ENCODE data around the gene PDPR.
A peak's percentile ranks its signal among the peaks of the same experiment; 100 is the strongest.
"Not testable (repeated sequence)": the region's sequence is repeated elsewhere in the genome, so short reads cannot be mapped to it uniquely, and the experiment has no call there.

The PDPR gene

DNA sequence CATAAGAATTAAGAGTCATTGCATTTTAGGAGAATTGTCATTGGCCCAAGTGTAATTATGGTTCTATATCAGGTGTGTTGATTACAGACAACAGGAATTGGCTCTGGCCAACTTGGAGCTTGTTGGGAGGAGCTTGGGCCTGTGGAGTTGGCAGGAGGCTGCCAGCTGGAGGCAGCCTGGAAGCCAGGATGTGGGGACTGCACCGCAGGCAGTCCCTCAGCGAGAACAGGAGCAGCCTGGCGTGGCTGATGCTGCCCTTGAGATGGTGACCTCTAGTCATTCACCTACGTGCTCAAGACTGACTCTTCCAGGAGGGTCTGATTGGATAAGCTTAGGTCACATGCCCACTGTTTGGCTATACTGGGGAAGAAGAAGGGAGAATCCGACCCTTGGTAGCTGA lies 13.6 kb downstream of the PDPR start:
- DNase-seq (ENCODE audit: low spot score) = not testable (repeated sequence)

GRCh38 chr16:70128844-70129243 lies 14.7 kb downstream of the PDPR start:
- DNase-seq (ENCODE audit: low spot score) = not testable (repeated sequence)

DNA sequence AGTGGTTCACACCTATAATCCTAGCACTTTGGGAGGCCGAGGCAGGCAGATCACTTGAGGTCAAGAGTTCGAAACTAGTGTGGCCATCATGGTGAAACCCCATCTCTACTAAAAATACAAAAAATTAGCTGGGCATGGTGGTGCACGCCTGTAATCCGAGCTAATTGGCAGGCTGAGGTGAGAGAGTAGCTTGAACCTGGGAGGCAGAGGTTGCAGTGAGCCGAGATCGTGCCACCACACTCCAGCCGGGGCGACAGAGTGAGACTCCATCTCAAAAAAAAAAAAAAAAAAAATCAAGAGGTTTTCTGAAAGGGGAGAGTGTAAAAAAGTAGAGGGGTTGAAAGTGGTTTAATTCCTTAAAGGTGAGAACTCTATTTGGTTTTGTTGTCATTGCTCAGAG lies 21.7 kb downstream of the PDPR start:
- DNase-seq (ENCODE audit: low spot score) = not testable (repeated sequence)

- not testable (repeated sequence) for DNase-seq (ENCODE audit: low spot score)
Measured at GRCh38 chr16:70136595-70136994, 22.5 kb downstream of the PDPR start.

DNA sequence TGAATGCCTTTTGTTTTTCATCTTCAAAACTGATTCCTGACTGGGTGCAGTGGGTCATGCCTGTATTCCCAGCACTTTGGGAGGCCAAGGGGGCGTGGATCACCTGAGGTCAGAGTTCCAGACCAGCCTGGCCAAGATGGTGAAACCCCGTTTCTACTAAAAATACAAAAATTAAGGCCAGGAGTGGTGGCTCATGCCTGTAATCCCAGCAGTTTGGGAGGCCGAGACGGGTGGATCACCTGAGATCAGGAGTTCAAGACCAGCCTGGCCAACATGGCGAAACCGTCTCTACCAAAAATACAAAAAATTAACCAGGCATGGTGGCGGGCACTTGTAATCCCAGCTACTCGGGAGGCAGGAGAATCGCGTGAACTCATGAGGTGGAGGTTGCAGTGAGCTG lies 28.6 kb downstream of the PDPR start:
- not testable (repeated sequence) for DNase-seq (ENCODE audit: low spot score)

DNA sequence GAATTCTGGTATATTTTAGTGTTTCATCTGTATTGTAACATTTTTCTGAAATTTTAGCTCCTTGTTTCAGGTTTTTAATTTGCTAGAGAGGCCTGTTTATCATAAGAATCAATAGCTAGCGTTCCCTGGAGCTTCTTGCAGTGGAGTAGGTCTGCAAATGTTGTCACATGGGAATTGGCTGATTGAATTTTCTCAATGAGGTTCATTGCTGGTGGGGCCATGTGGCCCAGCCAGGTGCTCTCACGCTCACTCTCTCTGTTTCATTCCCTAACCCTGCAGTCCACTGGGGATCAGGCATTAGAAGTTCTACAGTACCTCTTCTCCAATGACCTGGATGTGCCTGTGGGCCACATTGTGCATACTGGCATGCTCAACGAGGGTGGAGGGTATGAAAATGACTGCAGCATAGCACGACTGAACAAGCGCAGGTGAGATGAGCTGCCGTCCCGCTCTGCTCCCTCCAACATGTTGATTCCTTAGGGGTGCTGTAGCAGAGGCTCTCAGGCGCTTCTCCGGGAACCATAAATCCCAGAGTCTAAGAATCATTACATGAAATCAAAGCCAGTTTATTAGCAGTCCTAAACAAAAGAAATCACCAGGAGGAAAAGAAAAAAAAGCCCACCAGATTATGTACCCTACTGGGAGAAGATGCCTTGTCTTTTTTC lies 29.2 kb downstream of the PDPR start:
- DNase-seq (ENCODE audit: low spot score) = not testable (repeated sequence)

DNA sequence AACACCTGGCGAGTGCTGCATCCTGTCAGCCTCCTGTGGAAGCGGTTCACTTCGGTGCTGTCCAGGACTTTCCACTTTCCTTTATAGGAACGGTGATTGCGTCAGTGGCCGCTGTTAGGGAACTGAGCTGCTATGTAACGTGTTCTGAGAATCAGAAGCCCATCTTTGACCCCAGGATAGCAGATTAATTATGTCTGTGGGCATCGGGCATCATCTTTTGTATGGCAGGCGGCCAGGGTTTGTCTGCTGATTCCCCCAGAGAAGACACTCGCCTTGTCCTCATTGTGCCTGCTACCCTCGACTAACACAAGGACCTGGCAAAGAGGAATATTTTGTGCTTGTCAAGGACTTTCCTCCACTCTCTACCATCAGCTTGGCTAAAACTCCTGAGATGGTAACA lies 33.7 kb downstream of the PDPR start:
- DNase-seq (ENCODE audit: low spot score) = not testable (repeated sequence)

DNA sequence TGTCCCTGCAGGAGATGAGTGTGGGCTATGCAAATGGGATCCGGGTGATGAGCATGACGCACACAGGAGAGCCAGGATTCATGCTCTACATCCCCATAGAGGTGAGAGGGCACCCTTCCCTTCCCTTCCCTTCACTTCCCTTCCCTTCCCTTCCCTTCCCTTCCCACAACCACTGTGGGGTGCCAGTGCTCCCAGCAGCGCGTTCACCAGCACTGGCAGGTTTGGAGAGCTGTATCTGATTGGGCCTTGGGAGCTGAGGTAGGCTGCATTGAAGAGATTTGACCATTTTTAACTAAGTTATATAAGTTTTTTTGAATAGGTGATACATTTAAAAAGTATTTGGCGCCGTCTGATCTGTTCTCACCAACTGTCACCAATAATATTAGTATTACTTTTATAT lies 34.3 kb downstream of the PDPR start:
- DNase-seq (ENCODE audit: low spot score) = not testable (repeated sequence)

- DNase-seq (ENCODE audit: low spot score) = not testable (repeated sequence)
Measured at GRCh38 chr16:70149296-70149695, 35.2 kb downstream of the PDPR start.

- no peak for TF ChIP-seq CTCF (IDR thresholded peaks at IDR 0.05; ENCODE audit: extremely low read depth, missing control alignments)
- peak; percentile 4 for DNase-seq (ENCODE audit: low spot score)
Measured at GRCh38 chr16:70151391-70151790, 37.3 kb downstream of the PDPR start.

DNA sequence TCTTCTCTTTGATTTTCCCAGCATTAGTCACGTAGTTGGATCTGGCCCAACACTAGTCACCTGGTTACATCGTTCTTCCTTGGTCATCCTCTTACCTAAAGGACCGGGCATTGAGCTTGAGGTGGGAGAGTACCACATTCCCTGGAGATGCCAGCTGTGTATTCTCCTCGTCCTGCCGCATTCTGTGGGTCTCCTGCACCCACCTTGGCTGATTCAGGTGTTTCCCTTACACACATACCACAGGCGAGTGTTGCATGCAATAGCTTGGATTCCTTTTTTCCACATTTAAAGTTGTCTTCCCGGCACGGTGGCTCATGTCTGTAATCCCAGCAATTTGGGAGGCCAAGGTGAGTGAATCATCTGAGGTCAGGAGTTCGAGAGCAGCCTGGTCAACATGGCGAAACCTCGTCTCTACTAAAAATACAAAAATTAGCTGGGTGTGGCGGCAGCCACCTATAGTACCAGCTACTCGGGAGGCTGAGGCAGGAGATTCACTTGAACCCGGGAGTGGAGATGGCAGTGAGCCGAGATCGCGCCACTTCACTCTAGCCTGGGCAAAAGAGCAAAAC lies 37.9 kb downstream of the PDPR start:
- DNase-seq (ENCODE audit: low spot score) = peak; percentile 7
- no peak for TF ChIP-seq CTCF (IDR thresholded peaks at IDR 0.05; ENCODE audit: extremely low read depth, missing control alignments)

DNA sequence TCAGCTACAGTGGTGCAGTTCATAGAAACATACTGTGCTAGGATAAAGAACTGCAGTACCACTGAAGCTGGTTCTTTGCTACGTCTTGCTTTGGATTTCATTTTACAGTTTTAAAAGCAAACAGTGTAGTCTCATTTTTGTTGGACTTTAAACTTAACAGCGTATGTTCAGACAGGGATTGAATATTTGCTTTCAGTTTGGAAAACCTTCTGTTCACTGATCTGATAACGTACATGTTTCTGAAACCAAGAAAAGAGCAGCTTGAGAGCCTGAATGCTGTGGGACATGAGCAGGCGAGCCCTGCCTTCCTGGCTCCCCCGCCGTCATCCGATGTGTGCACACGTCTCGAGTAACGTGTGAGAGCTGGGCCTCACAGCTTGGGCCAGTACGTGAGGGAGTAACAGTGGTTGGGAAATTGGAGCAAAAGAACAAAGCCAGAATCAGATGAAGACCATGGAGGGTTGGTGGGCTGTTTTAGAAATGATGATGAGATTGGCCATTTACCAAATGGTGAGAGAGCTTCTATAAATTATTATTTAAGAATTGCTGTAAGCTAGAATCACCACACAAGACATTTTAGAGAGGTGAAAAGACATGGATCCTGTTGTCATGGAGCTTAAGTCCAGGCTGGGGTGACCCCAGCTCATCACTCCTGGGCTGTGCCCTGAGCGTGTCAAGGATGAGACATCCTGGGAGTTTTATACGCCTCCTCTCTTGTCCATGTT lies 38.6 kb downstream of the PDPR start:
- no peak for TF ChIP-seq CTCF (IDR thresholded peaks at IDR 0.05; ENCODE audit: extremely low read depth, missing control alignments)
- DNase-seq (ENCODE audit: low spot score) = peak; percentile 7

DNA sequence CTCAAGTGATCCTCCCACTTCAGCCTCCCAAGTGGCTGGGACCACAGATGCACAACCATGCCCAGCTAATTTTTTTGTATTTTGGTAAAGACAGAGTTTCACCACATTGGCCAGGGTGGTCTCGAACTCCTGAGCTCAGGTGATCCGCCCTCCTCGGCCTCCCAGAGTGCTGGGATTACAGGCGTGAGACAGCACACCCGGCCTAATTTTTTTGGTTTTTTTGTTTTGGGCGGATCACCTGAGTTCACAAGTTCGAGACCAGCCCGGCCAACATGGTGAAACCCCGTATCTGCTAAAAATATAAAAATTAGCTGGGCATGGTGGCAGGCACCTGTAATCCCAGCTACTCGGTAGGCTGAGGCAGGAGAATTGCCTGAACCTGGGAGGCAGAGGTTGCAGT lies 40.6 kb downstream of the PDPR start:
- DNase-seq (ENCODE audit: low spot score) = not testable (repeated sequence)
